Glomerular endothelial cell (primary cell): ENCODE data around the gene QPCT. TPM values are rescaled to one million over a fixed set of nuclear protein-coding genes. Genes with fewer than 3 reads are reported as not detected.
"Not testable (repeated sequence)": the region's sequence is repeated elsewhere in the genome, so short reads cannot be mapped to it uniquely, and the experiment has no call there.

Experiments
- DNase-seq: peaks from one replicate; pipeline ENCODE4 v3.0.0-alpha.2; 2011; ENCODE audit warnings: low read depth, low spot score; ENCODE audit errors: extremely low read depth
- total RNA-seq: library from RNA; depleted of rRNA; stranded (reverse); fragments of >200 nt; gene quantifications from 2 replicates; pipeline ENCODE4 v1.2.3, GENCODE V29; 2015

QPCT gene
- total RNA-seq, 1 donor from 2014 or later: 28.8 TPM

- DNase-seq: no peak
These were observed 12.6 kb downstream of the QPCT start for GRCh38 chr2:37357069-37357468.

GRCh38 chr2:37357530-37357929, 13.1 kb downstream of the QPCT start:
- DNase-seq: no peak

GRCh38 chr2:37358466-37358865, 14.0 kb downstream of the QPCT start:
- no peak for DNase-seq

GRCh38 chr2:37361216-37361815, 16.9 kb downstream of the QPCT start:
- no peak for DNase-seq

GRCh38 chr2:37361994-37362698, 17.7 kb downstream of the QPCT start:
- DNase-seq: no peak

- DNase-seq: no peak
These were observed 19.9 kb downstream of the QPCT start for GRCh38 chr2:37364351-37364750.

- DNase-seq: no peak
These were observed 21.2 kb downstream of the QPCT start for GRCh38 chr2:37365669-37366068.

GRCh38 chr2:37366773-37367172, 22.3 kb downstream of the QPCT start:
- DNase-seq: no peak

- DNase-seq: no peak
These were observed 22.9 kb downstream of the QPCT start for GRCh38 chr2:37367310-37367709.

- DNase-seq: no peak
These were observed 23.6 kb downstream of the QPCT start for GRCh38 chr2:37367984-37368383.

GRCh38 chr2:37370666-37371065, 26.2 kb downstream of the QPCT start:
- DNase-seq: no peak

GRCh38 chr2:37372000-37372399, 27.6 kb downstream of the QPCT start:
- DNase-seq: no peak

GRCh38 chr2:37375741-37376288, 31.4 kb downstream of the QPCT start:
- no peak for DNase-seq

- no peak for DNase-seq
These were observed 32.2 kb downstream of the QPCT start for GRCh38 chr2:37376421-37377186.

- DNase-seq: no peak
These were observed 32.7 kb downstream of the QPCT start for GRCh38 chr2:37377187-37377532.

GRCh38 chr2:37378411-37378810, 34.0 kb downstream of the QPCT start:
- DNase-seq: no peak

- no peak for DNase-seq
These were observed 35.5 kb downstream of the QPCT start for GRCh38 chr2:37379881-37380296.

- DNase-seq: not testable (repeated sequence)
These were observed 36.4 kb downstream of the QPCT start for GRCh38 chr2:37380787-37381186.

- DNase-seq: not testable (repeated sequence)
These were observed 39.8 kb downstream of the QPCT start for GRCh38 chr2:37384261-37384660.

GRCh38 chr2:37387148-37387835, 42.9 kb downstream of the QPCT start:
- DNase-seq: no peak

GRCh38 chr2:37388074-37388473, 43.6 kb downstream of the QPCT start:
- no peak for DNase-seq
